GM13976 (cell line): ENCODE data around the gene SFXN4.

Experiments
- DNase-seq: peaks from one replicate; pipeline ENCODE4 v3.0.0; 2012; ENCODE audit warnings: low spot score
- CTCF ChIP-seq: IDR thresholded peaks from 2 replicates; pipeline ENCODE4 v1.5.1; 2012; ENCODE audit warnings: borderline replicate concordance, mild to moderate bottlenecking; ENCODE audit not compliant: insufficient read depth; ENCODE audit errors: extremely low read depth, missing control alignments, control extremely low read depth
- in situ Hi-C: fragments of 300-500 bp; cut with MboI; formaldehyde crosslinking; loops from one replicate; pipeline ENCODE4 v1.12.0; 2022; ENCODE audit warnings: low sequenced_read_pairs, mixed read lengths, inconsistent platforms; ENCODE audit not compliant: unreplicated experiment

The SFXN4 gene

GRCh38 chr10:119090968-119091367 is 74.5 kb downstream of the SFXN4 start:
- in situ Hi-C loops, result no loop called here
- DNase-seq, result no peak
- TF ChIP-seq CTCF, result no peak
